Parathyroid adenoma (tissue), 2 donors: ENCODE results near the gene CFDP1.

Source experiments
- H2AFZ ChIP-seq: fragments of 300-600 bp; sonication (generic); one replicate; pipeline ENCODE4 v1.7.0; 2017; ENCODE audit warnings: antibody characterized with exemption, mild to moderate bottlenecking
- H3K27ac ChIP-seq: fragments of 300-600 bp; sonication (generic); one replicate; pipeline ENCODE4 v1.7.0; 2017
- H3K27me3 ChIP-seq: fragments of 300-600 bp; sonication (generic); one replicate; pipeline ENCODE4 v1.7.0; 2017; ENCODE audit warnings: low read length; ENCODE audit not compliant: control insufficient read depth, insufficient read depth
- H3K36me3 ChIP-seq: fragments of 300-600 bp; sonication (generic); one replicate; pipeline ENCODE4 v1.7.0; 2017; ENCODE audit warnings: low read length; ENCODE audit not compliant: control insufficient read depth, insufficient read depth
- H3K4me1 ChIP-seq: fragments of 300-600 bp; sonication (generic); one replicate; pipeline ENCODE4 v1.7.0; 2017; ENCODE audit warnings: control low read depth
- H3K4me2 ChIP-seq: fragments of 300-600 bp; sonication (generic); one replicate; pipeline ENCODE4 v1.7.0; 2017; ENCODE audit warnings: low read length
- H3K4me3 ChIP-seq: fragments of 300-600 bp; sonication (generic); one replicate; pipeline ENCODE4 v1.7.0; 2017; ENCODE audit warnings: low read depth, low read length
- H3K79me2 ChIP-seq: fragments of 300-600 bp; sonication (generic); one replicate; pipeline ENCODE4 v1.7.0; 2017; ENCODE audit warnings: control low read depth
- H3K9ac ChIP-seq: fragments of 300-600 bp; sonication (generic); one replicate; pipeline ENCODE4 v1.7.0; 2017; ENCODE audit warnings: mild to moderate bottlenecking
- H3K9me3 ChIP-seq: fragments of 300-600 bp; sonication (generic); one replicate; pipeline ENCODE4 v1.7.0; 2017; ENCODE audit warnings: low read length; ENCODE audit not compliant: control insufficient read depth
- TF ChIP-seq, protein P1 (sequence below): fragments of 300-600 bp; sonication (generic); IDR thresholded peaks from one replicate; pipeline ENCODE4 v1.7.0; 2017; ENCODE audit warnings: antibody characterized with exemption, mild to moderate bottlenecking
- donor health status: primary hyperparathyroidism.

The CFDP1 gene

DNA sequence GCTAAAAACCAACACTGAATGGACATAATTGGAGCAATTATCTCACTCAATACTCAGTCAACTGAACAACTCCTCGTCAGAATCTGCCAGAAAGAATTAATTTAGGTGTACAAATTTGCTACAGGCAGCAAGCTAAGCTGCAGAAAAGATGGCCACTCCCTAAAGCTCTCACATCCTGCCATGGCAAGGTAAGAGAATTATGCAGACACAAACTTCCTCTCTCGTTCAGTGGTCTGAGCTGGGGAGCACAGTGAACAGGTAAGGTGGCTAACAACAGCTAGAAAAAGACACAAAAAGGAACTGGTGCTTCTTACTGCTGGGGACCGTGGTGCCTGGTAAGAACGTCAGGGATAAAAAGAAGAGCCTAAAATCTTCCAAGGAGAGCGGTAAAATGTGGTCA is 107.0 kb downstream of the CFDP1 start:
- Histone ChIP-seq H3K9ac (no peak overlapping the region), H3K27me3 (no peaks in the 10 kb centered on the region), H3K79me2 (peaks cover 2% of the 10 kb centered on the region), H3K36me3 (no peaks in the 10 kb centered on the region), H2AFZ (no peak overlapping the region), H3K27ac (no peak overlapping the region), H3K9me3 (no peaks in the 10 kb centered on the region), H3K4me1 (no peaks in the 10 kb centered on the region), H3K4me3 (no peak overlapping the region), H3K4me2 (no peak overlapping the region)
- TF ChIP-seq, protein P1, sequence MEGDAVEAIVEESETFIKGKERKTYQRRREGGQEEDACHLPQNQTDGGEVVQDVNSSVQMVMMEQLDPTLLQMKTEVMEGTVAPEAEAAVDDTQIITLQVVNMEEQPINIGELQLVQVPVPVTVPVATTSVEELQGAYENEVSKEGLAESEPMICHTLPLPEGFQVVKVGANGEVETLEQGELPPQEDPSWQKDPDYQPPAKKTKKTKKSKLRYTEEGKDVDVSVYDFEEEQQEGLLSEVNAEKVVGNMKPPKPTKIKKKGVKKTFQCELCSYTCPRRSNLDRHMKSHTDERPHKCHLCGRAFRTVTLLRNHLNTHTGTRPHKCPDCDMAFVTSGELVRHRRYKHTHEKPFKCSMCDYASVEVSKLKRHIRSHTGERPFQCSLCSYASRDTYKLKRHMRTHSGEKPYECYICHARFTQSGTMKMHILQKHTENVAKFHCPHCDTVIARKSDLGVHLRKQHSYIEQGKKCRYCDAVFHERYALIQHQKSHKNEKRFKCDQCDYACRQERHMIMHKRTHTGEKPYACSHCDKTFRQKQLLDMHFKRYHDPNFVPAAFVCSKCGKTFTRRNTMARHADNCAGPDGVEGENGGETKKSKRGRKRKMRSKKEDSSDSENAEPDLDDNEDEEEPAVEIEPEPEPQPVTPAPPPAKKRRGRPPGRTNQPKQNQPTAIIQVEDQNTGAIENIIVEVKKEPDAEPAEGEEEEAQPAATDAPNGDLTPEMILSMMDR, result no peak

DNA sequence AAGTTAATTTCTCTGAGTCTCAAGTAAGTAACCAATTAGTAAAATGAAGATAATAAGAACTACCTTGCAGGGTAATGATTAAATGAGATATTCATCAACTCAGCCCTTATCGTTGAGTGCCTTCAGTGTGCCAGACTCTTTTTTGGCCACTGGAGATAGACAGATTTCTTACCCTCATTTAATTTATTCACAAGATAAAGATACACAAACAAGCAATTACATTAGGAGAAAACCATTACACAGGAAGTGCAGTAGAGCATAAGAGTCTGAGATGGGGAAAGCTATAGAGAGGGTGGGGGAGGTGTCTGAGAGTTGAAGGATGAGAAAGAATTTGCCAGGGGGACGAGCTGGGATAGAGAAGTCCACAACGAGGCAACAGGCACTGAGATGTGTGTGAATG is 109.4 kb downstream of the CFDP1 start:
- Histone ChIP-seq H3K36me3 (no peaks in the 10 kb centered on the region), H3K9me3 (no peaks in the 10 kb centered on the region), H3K4me2 (no peak overlapping the region), H3K4me1 (no peaks in the 10 kb centered on the region), H3K9ac (no peak overlapping the region), H3K27me3 (no peaks in the 10 kb centered on the region), H3K4me3 (no peak overlapping the region), H3K79me2 (peaks cover 2% of the 10 kb centered on the region), H3K27ac (no peak overlapping the region), H2AFZ (no peak overlapping the region)
- TF ChIP-seq, protein P1, result no peak

DNA sequence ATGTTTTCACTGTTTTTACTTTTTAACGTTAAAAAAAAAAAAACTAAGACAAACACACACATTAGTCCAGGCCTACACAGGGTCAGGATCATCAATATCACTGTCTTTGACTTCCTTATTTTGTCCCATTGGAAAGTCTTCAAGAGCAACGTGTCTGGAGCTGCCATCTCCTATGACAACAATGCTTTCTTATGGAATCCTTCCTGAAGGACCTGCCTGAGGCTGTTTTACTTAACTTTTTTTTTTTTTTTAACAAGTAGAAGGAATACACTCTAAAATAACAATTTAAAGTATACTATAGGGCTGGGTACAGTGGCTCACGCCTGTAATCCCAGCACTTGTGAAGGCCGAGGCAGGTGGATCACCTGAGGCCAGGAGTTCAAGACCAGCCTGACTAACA is 110.1 kb downstream of the CFDP1 start:
- no peaks in the 10 kb centered on the region for H3K4me1 ChIP-seq
- no peak overlapping the region for H2AFZ ChIP-seq
- no peaks in the 10 kb centered on the region for H3K36me3 ChIP-seq
- no peak overlapping the region for H3K27ac ChIP-seq
- no peaks in the 10 kb centered on the region for H3K9me3 ChIP-seq
- no peak overlapping the region for H3K9ac ChIP-seq
- no peak overlapping the region for H3K4me3 ChIP-seq
- H3K4me2 ChIP-seq, result no peak overlapping the region
- TF ChIP-seq, protein P1, result no peak
- H3K79me2 ChIP-seq, result peaks cover 2% of the 10 kb centered on the region
- no peaks in the 10 kb centered on the region for H3K27me3 ChIP-seq

DNA sequence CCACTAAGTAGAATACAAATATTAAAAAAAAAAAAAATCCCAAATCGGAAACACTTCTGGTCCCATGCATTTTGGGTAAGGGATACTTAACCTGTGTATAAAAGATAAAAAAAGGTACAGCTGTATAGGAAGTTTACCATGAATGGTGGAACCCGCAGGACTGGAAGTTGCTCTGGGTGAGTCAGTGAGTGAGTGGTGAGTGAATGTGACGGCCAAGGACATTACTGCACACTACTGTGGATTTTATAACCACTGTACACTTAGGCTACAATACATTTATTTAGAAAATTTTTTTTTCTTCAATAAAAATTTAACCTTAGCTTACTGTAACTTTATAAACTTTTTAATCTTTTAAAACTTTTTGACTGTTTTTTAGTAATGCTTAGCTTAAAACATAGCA is 110.6 kb downstream of the CFDP1 start:
- H3K4me1 ChIP-seq, result no peaks in the 10 kb centered on the region
- no peak overlapping the region for H3K4me2 ChIP-seq
- H3K9me3 ChIP-seq, result no peaks in the 10 kb centered on the region
- H2AFZ ChIP-seq, result no peak overlapping the region
- H3K4me3 ChIP-seq, result no peak overlapping the region
- H3K36me3 ChIP-seq, result no peaks in the 10 kb centered on the region
- no peak overlapping the region for H3K9ac ChIP-seq
- H3K79me2 ChIP-seq, result peaks cover 2% of the 10 kb centered on the region
- H3K27me3 ChIP-seq, result no peaks in the 10 kb centered on the region
- TF ChIP-seq, protein P1, result no peak
- no peak overlapping the region for H3K27ac ChIP-seq

DNA sequence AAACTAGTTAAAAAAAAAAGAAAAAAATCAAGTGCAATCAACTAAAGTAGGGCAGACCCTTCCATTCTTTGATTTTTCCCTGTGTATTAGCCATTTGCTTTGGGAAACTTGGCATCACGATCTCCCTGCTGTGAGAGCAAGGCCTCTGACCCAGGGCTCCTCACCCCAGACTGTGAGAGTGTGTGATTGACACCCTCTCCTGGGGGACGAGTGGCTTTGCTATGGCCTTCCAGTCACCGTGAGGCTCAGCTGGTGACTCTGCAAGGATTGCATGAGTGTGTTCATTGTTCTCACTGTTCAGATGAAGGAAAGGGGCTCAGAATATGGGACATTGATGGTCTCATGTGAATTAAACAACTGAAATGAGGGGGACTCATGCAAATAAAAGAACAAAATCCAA is 112.9 kb downstream of the CFDP1 start:
- Histone ChIP-seq H3K4me1 (no peaks in the 10 kb centered on the region), H3K27me3 (no peaks in the 10 kb centered on the region), H3K27ac (no peak overlapping the region), H3K9ac (no peak overlapping the region), H3K36me3 (no peaks in the 10 kb centered on the region), H3K79me2 (peaks cover 2% of the 10 kb centered on the region), H3K4me2 (no peak overlapping the region), H3K4me3 (no peak overlapping the region), H2AFZ (no peak overlapping the region), H3K9me3 (no peaks in the 10 kb centered on the region)
- TF ChIP-seq, protein P1, result no peak
